HepG2 (cell line): ENCODE data around the gene CAMTA2. TPM values are rescaled to one million over a fixed set of nuclear protein-coding genes. Genes with fewer than 3 reads are reported as not detected.

Experiments
- AGO2 ChIP-seq: fragments of 200-400 bp; formaldehyde crosslinking; optimal IDR thresholded peaks from 2 replicates; pipeline ENCODE3; 2017; ENCODE audit warnings: mild to moderate bottlenecking, low read depth, low read length, moderate library complexity
- HES4 ChIP-seq: sonication (generic); formaldehyde crosslinking; IDR thresholded peaks from 2 replicates; pipeline ENCODE4 v1.9.0; 2021; ENCODE audit warnings: mild to moderate bottlenecking, missing genetic modification reagents, borderline replicate concordance
- HNRNPH1 ChIP-seq: fragments of 200-400 bp; formaldehyde crosslinking; optimal IDR thresholded peaks from 2 replicates; pipeline ENCODE3; 2017; ENCODE audit warnings: mild to moderate bottlenecking, low read depth, low read length
- IRF2 ChIP-seq: IDR thresholded peaks from 2 replicates; pipeline ENCODE4 v1.6.1; 2018; ENCODE audit warnings: missing genetic modification reagents, missing compliant biosample characterization
- ISL2 ChIP-seq: sonication (generic); formaldehyde crosslinking; IDR thresholded peaks from 2 replicates; pipeline ENCODE4 v1.5.0; 2020; ENCODE audit warnings: missing genetic modification reagents
- RBFOX2 ChIP-seq: fragments of 200-400 bp; formaldehyde crosslinking; IDR thresholded peaks from 2 replicates; pipeline ENCODE4 v1.6.1; 2017; ENCODE audit warnings: low read depth, mild to moderate bottlenecking, low read length
- SRSF1 ChIP-seq: fragments of 200-400 bp; formaldehyde crosslinking; optimal IDR thresholded peaks from 2 replicates; pipeline ENCODE3; 2017; ENCODE audit warnings: mild to moderate bottlenecking, low read depth, low read length, moderate library complexity
- TCF7 ChIP-seq: sonication (generic); IDR thresholded peaks from 2 replicates; pipeline ENCODE4 v1.6.1; 2016; ENCODE audit warnings: antibody characterized with exemption, low read depth
- ZBTB38 ChIP-seq: sonication (generic); formaldehyde crosslinking; IDR thresholded peaks from 2 replicates; pipeline ENCODE4 v1.5.1; 2020; ENCODE audit warnings: mild to moderate bottlenecking, missing genetic modification reagents
- ZNF235 ChIP-seq: sonication (generic); formaldehyde crosslinking; IDR thresholded peaks from 2 replicates; pipeline ENCODE4 v1.8.1; 2023; ENCODE audit warnings: mild to moderate bottlenecking, missing genetic modification reagents, borderline replicate concordance
- ZNF337 ChIP-seq: sonication (generic); formaldehyde crosslinking; IDR thresholded peaks from 2 replicates; pipeline ENCODE4 v1.5.1; 2020; ENCODE audit warnings: missing genetic modification reagents, low read depth, mild to moderate bottlenecking, borderline replicate concordance
- polyA plus RNA-seq, 8 experiments: library from polyadenylated mRNA; depleted of rRNA in 3 of 8; stranded (reverse) in 7 of 8; unstranded in 1 of 8; fragments of >200 nt; fragmentation: Illumina TruSeq in 4 of 8; extraction: Trizol in 4 of 8; gene quantifications; 2 replicates each; pipeline versions ENCODE4 v1.2.1 to v1.2.3, GENCODE V29; 2011 to 2016; ENCODE audit warnings: low read depth in 4 of 8, missing spikeins in 1 of 8, mixed read lengths in 1 of 8; ENCODE audit not compliant: insufficient read depth in 1 of 8
- total RNA-seq, 5 experiments: library from RNA; depleted of rRNA; stranded (reverse); fragments of >200 nt; fragmentation: Illumina TruSeq; extraction: Trizol; gene quantifications; 2 replicates each; pipeline ENCODE4 v1.2.3, GENCODE V29; 2016; ENCODE audit warnings: low read depth in 1 of 5
- TF ChIP-seq, protein P1 (sequence below), 2 experiments: fragments of 450-650 bp in 1 of 2; sonication (generic) in 1 of 2; formaldehyde crosslinking in 1 of 2; IDR thresholded peaks; 2 replicates each; pipeline versions ENCODE4 v1.6.1 to v1.8.0; 2016 to 2022; ENCODE audit warnings: antibody characterized with exemption in 1 of 2, mild to moderate bottlenecking in 1 of 2, missing genetic modification reagents in 1 of 2
- TF ChIP-seq, protein P2 (sequence below): IDR thresholded peaks from 2 replicates; pipeline ENCODE4 v1.6.1; 2012; ENCODE audit warnings: inconsistent platforms
- TF ChIP-seq, protein P3 (sequence below): sonication (generic); formaldehyde crosslinking; IDR thresholded peaks from 2 replicates; pipeline ENCODE4 v1.5.0; 2020; ENCODE audit warnings: mild to moderate bottlenecking, missing genetic modification reagents, borderline replicate concordance

Gene CAMTA2
- total and polyA plus RNA-seq, 2 of the 13 experiments (the other 11 are each of a cell fraction or from before 2014, with no cell fraction given): 4.1 to 7.1 TPM

DNA sequence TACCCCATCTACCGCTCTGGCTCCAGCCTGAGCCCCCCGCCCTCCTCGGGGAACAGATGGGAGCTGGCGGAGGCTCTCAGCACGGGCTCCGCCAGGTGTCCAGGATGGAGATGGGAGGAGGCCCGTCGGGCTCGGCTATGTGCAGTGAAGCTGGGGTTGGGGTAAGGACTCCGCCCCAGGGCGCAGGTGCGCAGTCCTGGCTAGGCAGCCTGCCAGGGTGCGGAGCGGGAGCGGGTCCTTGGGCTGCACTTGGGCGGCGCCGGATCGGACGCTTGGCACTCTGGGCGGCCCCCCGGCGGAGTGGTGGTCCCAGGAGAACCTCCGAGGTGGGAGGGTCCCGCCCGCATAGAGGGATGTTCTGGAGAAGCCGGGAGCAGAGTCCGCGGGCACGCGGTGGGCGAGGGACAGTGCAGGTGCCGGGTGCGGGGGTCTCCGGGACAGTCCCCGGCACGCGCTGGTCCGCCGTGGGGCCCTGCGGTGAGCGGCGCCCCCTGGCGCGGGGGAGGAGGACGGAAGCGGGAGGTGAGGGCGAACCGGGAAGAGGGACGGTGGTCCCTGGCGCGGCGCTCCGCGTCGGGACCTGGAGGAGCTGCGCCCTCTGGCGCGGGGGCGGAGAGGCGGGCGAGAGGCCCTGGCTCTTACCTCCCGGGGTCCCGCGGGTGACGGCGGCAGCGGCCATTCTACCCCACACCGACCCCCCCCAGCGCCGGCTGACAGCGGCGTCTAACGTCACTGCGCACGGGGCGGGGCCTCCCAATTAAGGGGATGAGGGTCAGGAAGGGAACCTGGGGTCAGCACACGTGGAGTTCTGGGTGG is at the start of gene CAMTA2 (continued):
- TF ChIP-seq, protein P1, sequence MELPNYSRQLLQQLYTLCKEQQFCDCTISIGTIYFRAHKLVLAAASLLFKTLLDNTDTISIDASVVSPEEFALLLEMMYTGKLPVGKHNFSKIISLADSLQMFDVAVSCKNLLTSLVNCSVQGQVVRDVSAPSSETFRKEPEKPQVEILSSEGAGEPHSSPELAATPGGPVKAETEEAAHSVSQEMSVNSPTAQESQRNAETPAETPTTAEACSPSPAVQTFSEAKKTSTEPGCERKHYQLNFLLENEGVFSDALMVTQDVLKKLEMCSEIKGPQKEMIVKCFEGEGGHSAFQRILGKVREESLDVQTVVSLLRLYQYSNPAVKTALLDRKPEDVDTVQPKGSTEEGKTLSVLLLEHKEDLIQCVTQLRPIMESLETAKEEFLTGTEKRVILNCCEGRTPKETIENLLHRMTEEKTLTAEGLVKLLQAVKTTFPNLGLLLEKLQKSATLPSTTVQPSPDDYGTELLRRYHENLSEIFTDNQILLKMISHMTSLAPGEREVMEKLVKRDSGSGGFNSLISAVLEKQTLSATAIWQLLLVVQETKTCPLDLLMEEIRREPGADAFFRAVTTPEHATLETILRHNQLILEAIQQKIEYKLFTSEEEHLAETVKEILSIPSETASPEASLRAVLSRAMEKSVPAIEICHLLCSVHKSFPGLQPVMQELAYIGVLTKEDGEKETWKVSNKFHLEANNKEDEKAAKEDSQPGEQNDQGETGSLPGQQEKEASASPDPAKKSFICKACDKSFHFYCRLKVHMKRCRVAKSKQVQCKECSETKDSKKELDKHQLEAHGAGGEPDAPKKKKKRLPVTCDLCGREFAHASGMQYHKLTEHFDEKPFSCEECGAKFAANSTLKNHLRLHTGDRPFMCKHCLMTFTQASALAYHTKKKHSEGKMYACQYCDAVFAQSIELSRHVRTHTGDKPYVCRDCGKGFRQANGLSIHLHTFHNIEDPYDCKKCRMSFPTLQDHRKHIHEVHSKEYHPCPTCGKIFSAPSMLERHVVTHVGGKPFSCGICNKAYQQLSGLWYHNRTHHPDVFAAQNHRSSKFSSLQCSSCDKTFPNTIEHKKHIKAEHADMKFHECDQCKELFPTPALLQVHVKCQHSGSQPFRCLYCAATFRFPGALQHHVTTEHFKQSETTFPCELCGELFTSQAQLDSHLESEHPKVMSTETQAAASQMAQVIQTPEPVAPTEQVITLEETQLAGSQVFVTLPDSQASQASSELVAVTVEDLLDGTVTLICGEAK (IDR thresholded peaks at IDR 0.05): no peak
- TF ChIP-seq, protein P1 (CRISPR knock-in tag; IDR thresholded peaks at IDR 0.05): peak; percentile 68; the same call in 1 of the 2 replicates
- TF ChIP-seq, protein P2, sequence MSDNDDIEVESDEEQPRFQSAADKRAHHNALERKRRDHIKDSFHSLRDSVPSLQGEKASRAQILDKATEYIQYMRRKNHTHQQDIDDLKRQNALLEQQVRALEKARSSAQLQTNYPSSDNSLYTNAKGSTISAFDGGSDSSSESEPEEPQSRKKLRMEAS: peak; percentile 83
- 0 out of 2 replicates have a peak, but pooled peaks have one; percentile 49 for TF ChIP-seq ZNF337
- peak; percentile 57 for TF ChIP-seq ZNF235 (CRISPR knock-in tag)
- 0 out of 2 replicates have a peak, but pooled peaks have one; percentile 53 for TF ChIP-seq HES4 (CRISPR knock-in tag)
- TF ChIP-seq SRSF1: peak; percentile 74
- 0 out of 2 replicates have a peak, but pooled peaks have one; percentile 44 for TF ChIP-seq IRF2 (CRISPR knock-in tag)
- TF ChIP-seq, protein P3, sequence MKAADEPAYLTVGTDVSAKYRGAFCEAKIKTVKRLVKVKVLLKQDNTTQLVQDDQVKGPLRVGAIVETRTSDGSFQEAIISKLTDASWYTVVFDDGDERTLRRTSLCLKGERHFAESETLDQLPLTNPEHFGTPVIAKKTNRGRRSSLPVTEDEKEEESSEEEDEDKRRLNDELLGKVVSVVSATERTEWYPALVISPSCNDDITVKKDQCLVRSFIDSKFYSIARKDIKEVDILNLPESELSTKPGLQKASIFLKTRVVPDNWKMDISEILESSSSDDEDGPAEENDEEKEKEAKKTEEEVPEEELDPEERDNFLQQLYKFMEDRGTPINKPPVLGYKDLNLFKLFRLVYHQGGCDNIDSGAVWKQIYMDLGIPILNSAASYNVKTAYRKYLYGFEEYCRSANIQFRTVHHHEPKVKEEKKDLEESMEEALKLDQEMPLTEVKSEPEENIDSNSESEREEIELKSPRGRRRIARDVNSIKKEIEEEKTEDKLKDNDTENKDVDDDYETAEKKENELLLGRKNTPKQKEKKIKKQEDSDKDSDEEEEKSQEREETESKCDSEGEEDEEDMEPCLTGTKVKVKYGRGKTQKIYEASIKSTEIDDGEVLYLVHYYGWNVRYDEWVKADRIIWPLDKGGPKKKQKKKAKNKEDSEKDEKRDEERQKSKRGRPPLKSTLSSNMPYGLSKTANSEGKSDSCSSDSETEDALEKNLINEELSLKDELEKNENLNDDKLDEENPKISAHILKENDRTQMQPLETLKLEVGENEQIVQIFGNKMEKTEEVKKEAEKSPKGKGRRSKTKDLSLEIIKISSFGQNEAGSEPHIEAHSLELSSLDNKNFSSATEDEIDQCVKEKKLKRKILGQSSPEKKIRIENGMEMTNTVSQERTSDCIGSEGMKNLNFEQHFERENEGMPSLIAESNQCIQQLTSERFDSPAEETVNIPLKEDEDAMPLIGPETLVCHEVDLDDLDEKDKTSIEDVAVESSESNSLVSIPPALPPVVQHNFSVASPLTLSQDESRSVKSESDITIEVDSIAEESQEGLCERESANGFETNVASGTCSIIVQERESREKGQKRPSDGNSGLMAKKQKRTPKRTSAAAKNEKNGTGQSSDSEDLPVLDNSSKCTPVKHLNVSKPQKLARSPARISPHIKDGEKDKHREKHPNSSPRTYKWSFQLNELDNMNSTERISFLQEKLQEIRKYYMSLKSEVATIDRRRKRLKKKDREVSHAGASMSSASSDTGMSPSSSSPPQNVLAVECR (CRISPR knock-in tag): peak; percentile 92
- TF ChIP-seq TCF7: no peak
- peak; percentile 43; the same call in 1 of the 2 replicates for TF ChIP-seq ZBTB38
- peak; percentile 44; the same call in 1 of the 2 replicates for TF ChIP-seq ISL2 (CRISPR knock-in tag)
- peak; percentile 72 for TF ChIP-seq HNRNPH1
- TF ChIP-seq RBFOX2: peak; percentile 85
- TF ChIP-seq AGO2: peak; percentile 75
